Measurements from ENCODE around the gene RNPEPL1.

The RNPEPL1 gene

GRCh38 chr2:240563951-240564560, 4.2 kb upstream of the RNPEPL1 start:
- peaks cover 19% of the 10 kb centered on the region for H3K79me2 ChIP-seq (ENCODE audit: insufficient read depth, low read depth)
- H3K27me3 ChIP-seq (ENCODE audit: insufficient read depth, low read depth), result no peaks in the 10 kb centered on the region
- H2AFZ ChIP-seq (ENCODE audit: low read depth), result no peak overlapping the region
- H3K4me3 ChIP-seq (IDR thresholded peaks at IDR 0.05; ENCODE audit: insufficient read depth, low read depth, low read length), result no peak overlapping the region
- no peaks in the 10 kb centered on the region for H3K36me3 ChIP-seq (ENCODE audit: insufficient read depth)
- H3K27ac ChIP-seq, result peak overlapping the region; percentile 14; the same call in 1 of the 2 replicates
- no peak overlapping the region for H3K9ac ChIP-seq
- peaks cover 56% of the 10 kb centered on the region for H3K4me1 ChIP-seq (ENCODE audit: low read depth, poor library complexity, severe bottlenecking)
- no peak for TF ChIP-seq CTCF (conservative IDR thresholded peaks at IDR 0.05; ENCODE audit: low read depth, low read length)
- H3K4me2 ChIP-seq, result peak overlapping the region; percentile 0; the same call in 1 of the 2 replicates
- H4K20me1 ChIP-seq (ENCODE audit: insufficient read depth), result no peaks in the 10 kb centered on the region

GRCh38 chr2:240564561-240565332, 3.5 kb upstream of the RNPEPL1 start:
- H3K9ac ChIP-seq, result no peak overlapping the region

GRCh38 chr2:240565333-240566202, 2.7 kb upstream of the RNPEPL1 start:
- Histone ChIP-seq H3K4me1 (ENCODE audit: low read depth, poor library complexity, severe bottlenecking) (peaks cover 56% of the 10 kb centered on the region), H3K4me2 (peak overlapping the region; percentile 48), H3K27ac (peak overlapping the region; percentile 50), H4K20me1 (ENCODE audit: insufficient read depth) (no peaks in the 10 kb centered on the region), H3K79me2 (ENCODE audit: insufficient read depth, low read depth) (peaks cover 25% of the 10 kb centered on the region), H3K27me3 (ENCODE audit: insufficient read depth, low read depth) (no peaks in the 10 kb centered on the region), H3K36me3 (ENCODE audit: insufficient read depth) (no peaks in the 10 kb centered on the region), H2AFZ (ENCODE audit: low read depth) (no peak overlapping the region), H3K9ac (no peak overlapping the region; the same call in 1 of the 2 replicates), H3K4me3 (IDR thresholded peaks at IDR 0.05; ENCODE audit: insufficient read depth, low read depth, low read length) (no peak overlapping the region)
- no peak for TF ChIP-seq CTCF (conservative IDR thresholded peaks at IDR 0.05; ENCODE audit: low read depth, low read length)

More at GRCh38 chr2:240564561-240565332, 3.5 kb upstream of the RNPEPL1 start:
- peaks cover 52% of the 10 kb centered on the region for H3K4me1 ChIP-seq (ENCODE audit: low read depth, poor library complexity, severe bottlenecking)
- peaks cover 19% of the 10 kb centered on the region for H3K79me2 ChIP-seq (ENCODE audit: insufficient read depth, low read depth)
- H3K4me2 ChIP-seq, result peak overlapping the region; percentile 36; the same call in 1 of the 2 replicates
- H3K27ac ChIP-seq, result peak overlapping the region; percentile 50
- no peak overlapping the region for H3K4me3 ChIP-seq (IDR thresholded peaks at IDR 0.05; ENCODE audit: insufficient read depth, low read depth, low read length)
- H3K27me3 ChIP-seq (ENCODE audit: insufficient read depth, low read depth), result no peaks in the 10 kb centered on the region
- no peaks in the 10 kb centered on the region for H4K20me1 ChIP-seq (ENCODE audit: insufficient read depth)
- no peak overlapping the region for H2AFZ ChIP-seq (ENCODE audit: low read depth)
- no peaks in the 10 kb centered on the region for H3K36me3 ChIP-seq (ENCODE audit: insufficient read depth)
- peak; percentile 35; the same call in 1 of the 2 replicates for TF ChIP-seq CTCF (conservative IDR thresholded peaks at IDR 0.05; ENCODE audit: low read depth, low read length)
